T-cell (primary cell): Measurements from ENCODE around the gene VSX1. TPM values are rescaled to one million over a fixed set of nuclear protein-coding genes. Genes with fewer than 3 reads are reported as not detected.

Experiments
- ATAC-seq, 4 experiments: fragments of 200-7000 bp in 3 of 4; fragments of 150-1000 bp in 1 of 4; cut with Tn5 transposase; replicated peaks in 1 of 4; 1 replicate in 3 of 4; 2 replicates in 1 of 4; pipeline ENCODE4 v1.10.0; 2021; ENCODE audit warnings: moderate library complexity in 3 of 4, mild to moderate bottlenecking in 2 of 4, moderate number of reproducible peaks in 1 of 4
- CTCF ChIA-PET, 2 donors: fragments of 300-600 bp; sonication (Branson Sonifier 250); formaldehyde crosslinking; loops; one replicate each; lab custom pipeline; 2022; ENCODE audit warnings: antibody characterized with exemption in 2 of 2; lab: Charles Lee
- POLR2A ChIA-PET, 2 donors: fragments of 300-600 bp; sonication (Branson Sonifier 250); formaldehyde crosslinking; loops; one replicate each; lab custom pipeline; 2022; ENCODE audit warnings: antibody characterized with exemption in 2 of 2; lab: Charles Lee
- DNase-seq, 35 experiments: peaks; one replicate each; pipeline versions ENCODE4 v3.0.0 to v3.0.0-alpha.2; 2013 to 2023
- H3K27ac ChIP-seq: one replicate; pipeline ENCODE4 v1.5.1; 2013; ENCODE audit warnings: low read length
- H3K27me3 ChIP-seq, 2 experiments: replicated peaks in 1 of 2; 1 replicate in 1 of 2; 2 replicates in 1 of 2; pipeline versions ENCODE4 v1.6.1 to v1.7.0; 2013; ENCODE audit warnings: low read length in 1 of 2, mixed read lengths in 1 of 2; ENCODE audit not compliant: control insufficient read depth in 2 of 2, insufficient read depth in 2 of 2; ENCODE audit errors: extremely low read depth in 1 of 2
- H3K36me3 ChIP-seq, 2 donors: 1 replicate in 1 of 2; 2 replicates in 1 of 2; pipeline versions ENCODE4 v1.6.1 to v1.7.0; 2013; ENCODE audit warnings: low read length in 1 of 2; ENCODE audit not compliant: control insufficient read depth in 2 of 2, insufficient read depth in 1 of 2; ENCODE audit errors: extremely low read depth in 1 of 2
- H3K4me1 ChIP-seq, 2 experiments: 1 replicate in 1 of 2; 2 replicates in 1 of 2; pipeline versions ENCODE4 v1.6.1 to v1.7.0; 2013; ENCODE audit warnings: low read length in 2 of 2, mixed read lengths in 1 of 2; ENCODE audit not compliant: insufficient read depth in 2 of 2, control insufficient read depth in 1 of 2; ENCODE audit errors: extremely low read depth in 1 of 2
- H3K4me3 ChIP-seq, 2 donors: 1 replicate in 1 of 2; 2 replicates in 1 of 2; pipeline versions ENCODE4 v1.5.1 to v1.7.0; 2013; ENCODE audit warnings: mild to moderate bottlenecking in 2 of 2, low read length in 1 of 2, moderate library complexity in 1 of 2; ENCODE audit not compliant: control insufficient read depth in 1 of 2; ENCODE audit errors: extremely low read depth in 1 of 2
- H3K9me3 ChIP-seq: 2 replicates; pipeline ENCODE4 v1.7.0; 2013
- H3K27ac Mint-ChIP-seq, 2 donors: one replicate each; pipeline ENCODE4 v1.8.0; 2020 to 2021; ENCODE audit warnings: mild to moderate bottlenecking in 2 of 2, mixed read lengths in 2 of 2
- H3K27me3 Mint-ChIP-seq, 2 donors: one replicate each; pipeline ENCODE4 v1.8.0; 2021 to 2022; ENCODE audit warnings: mixed read lengths in 2 of 2
- H3K36me3 Mint-ChIP-seq: one replicate; pipeline ENCODE4 v1.8.0; 2021; ENCODE audit warnings: mixed read lengths
- H3K4me1 Mint-ChIP-seq, 3 donors: one replicate each; pipeline ENCODE4 v1.8.0; 2020 to 2022; ENCODE audit warnings: mixed read lengths in 3 of 3, mild to moderate bottlenecking in 1 of 3
- H3K4me3 Mint-ChIP-seq, 3 donors: one replicate each; pipeline ENCODE4 v1.8.0; 2020 to 2022; ENCODE audit warnings: mild to moderate bottlenecking in 3 of 3, mixed read lengths in 3 of 3, moderate library complexity in 3 of 3
- H3K9me3 Mint-ChIP-seq, 3 donors: one replicate each; pipeline ENCODE4 v1.8.0; 2020 to 2022; ENCODE audit warnings: mixed read lengths in 3 of 3
- WGBS: methylation state at CpG from one replicate; pipeline ENCODE4 v1.1.5; 2013; ENCODE audit warnings: missing lambda C conversion rate; ENCODE audit not compliant: insufficient coverage; 5-methylcytosine and 5-hydroxymethylcytosine counted together
- total RNA-seq, 35 experiments: library from RNA in 6 of 35; stranded (reverse) in 6 of 35; fragments of 120-200 nt in 1 of 35; gene quantifications; one replicate each; pipeline versions ENCODE4 v1.2.1 to v1.2.4 and lab custom pipeline; 2013 to 2026

VSX1 gene
- total RNA-seq, 5 donors from 2014 or later (not counting 1 experiment from before 2014, with no cell fraction given) = not detected

GRCh38 chr20:25045343-25045712 is 36.6 kb downstream of the VSX1 start:
- ATAC-seq (no peak), DNase-seq (no peak)
- CTCF ChIA-PET = interaction anchor here in 1 of 2 donors (0.6 kb wide), 2 partner anchors 221 to 583 kb away, joined by 3 read pairs; no protein-coding TSS in a partner anchor
- Mint-ChIP-seq H3K4me3 (no peak overlapping the region), H3K27ac (peak overlapping the region; percentile 27 to 69), H3K27me3 (no peaks in the 10 kb centered on the region), H3K36me3 (peaks cover 9% of the 10 kb centered on the region), H3K4me1 (peaks cover 37 to 60% (median 42%) of the 10 kb centered on the region in 3 donors), H3K9me3 (no peaks in the 10 kb centered on the region)
- peaks cover 20 to 40% of the 10 kb centered on the region in 2 experiments for H3K4me1 ChIP-seq
- POLR2A ChIA-PET = no interaction called here
- no peak overlapping the region for H3K4me3 ChIP-seq
- no peaks in the 10 kb centered on the region for H3K27me3 ChIP-seq
- peaks cover 10 to 36% of the 10 kb centered on the region in 2 donors for H3K36me3 ChIP-seq
- 82% methylated on average over 7 of the region's 9 CpGs for WGBS
- H3K27ac ChIP-seq = no peak overlapping the region
- H3K9me3 ChIP-seq = no peaks in the 10 kb centered on the region

GRCh38 chr20:25044660-25045342 is 37.1 kb downstream of the VSX1 start:
- peaks cover 10 to 33% of the 10 kb centered on the region in 2 donors for H3K36me3 ChIP-seq
- Mint-ChIP-seq H3K36me3 (peaks cover 9% of the 10 kb centered on the region), H3K27ac (peak overlapping the region; percentile 27 to 69), H3K9me3 (no peaks in the 10 kb centered on the region), H3K27me3 (no peaks in the 10 kb centered on the region), H3K4me3 (no peak overlapping the region), H3K4me1 (peaks cover 39 to 60% (median 42%) of the 10 kb centered on the region in 3 donors)
- POLR2A ChIA-PET = no interaction called here
- H3K27ac ChIP-seq = no peak overlapping the region
- no peak for ATAC-seq
- DNase-seq = no peak
- H3K4me3 ChIP-seq = no peak overlapping the region
- peaks cover 20 to 41% of the 10 kb centered on the region in 2 experiments for H3K4me1 ChIP-seq
- H3K9me3 ChIP-seq = no peaks in the 10 kb centered on the region
- WGBS = 96% methylated on average over 7 of the region's 14 CpGs
- CTCF ChIA-PET = interaction anchor here in 1 of 2 donors (0.6 kb wide), 2 partner anchors 222 to 584 kb away, joined by 3 read pairs; no protein-coding TSS in a partner anchor
- no peaks in the 10 kb centered on the region for H3K27me3 ChIP-seq

- no peaks in the 10 kb centered on the region for H3K9me3 Mint-ChIP-seq
- no CpG with 5 or more reads among the region's 5 CpGs for WGBS
- no peaks in the 10 kb centered on the region for H3K27me3 Mint-ChIP-seq
- H3K36me3 ChIP-seq = peaks cover 10 to 33% of the 10 kb centered on the region in 2 donors
- no peak overlapping the region for H3K4me3 ChIP-seq
- H3K27ac Mint-ChIP-seq = peak overlapping the region; percentile 93 to 96
- peaks cover 33 to 59% (median 42%) of the 10 kb centered on the region in 3 donors for H3K4me1 Mint-ChIP-seq
- DNase-seq (no peak), ATAC-seq (no peak)
- POLR2A ChIA-PET = no interaction called here
- peaks cover 9% of the 10 kb centered on the region for H3K36me3 Mint-ChIP-seq
- H3K4me1 ChIP-seq = peaks cover 20 to 47% of the 10 kb centered on the region in 2 experiments
- H3K27ac ChIP-seq = no peak overlapping the region
- no peaks in the 10 kb centered on the region for H3K9me3 ChIP-seq
- peak overlapping the region in 1 of 3 donors; percentile 75 for H3K4me3 Mint-ChIP-seq
- CTCF ChIA-PET = no interaction called here
- no peaks in the 10 kb centered on the region for H3K27me3 ChIP-seq
These were observed 37.7 kb downstream of the VSX1 start for GRCh38 chr20:25044261-25044560.

GRCh38 chr20:25043499-25044260 is 38.3 kb downstream of the VSX1 start:
- 97% methylated on average over 6 of the region's 9 CpGs for WGBS
- DNase-seq (no peak), ATAC-seq (no peak)
- H3K4me1 Mint-ChIP-seq = peaks cover 31 to 57% (median 43%) of the 10 kb centered on the region in 3 donors
- Histone ChIP-seq H3K9me3 (no peaks in the 10 kb centered on the region), H3K4me1 (peaks cover 20 to 52% of the 10 kb centered on the region in 2 experiments), H3K36me3 (peaks cover 10 to 33% of the 10 kb centered on the region in 2 donors), H3K4me3 (no peak overlapping the region), H3K27ac (peak overlapping the region; percentile 90), H3K27me3 (no peaks in the 10 kb centered on the region)
- no peaks in the 10 kb centered on the region for H3K27me3 Mint-ChIP-seq
- CTCF ChIA-PET = no interaction called here
- peaks cover 9% of the 10 kb centered on the region for H3K36me3 Mint-ChIP-seq
- H3K4me3 Mint-ChIP-seq = peak overlapping the region in 1 of 3 donors; percentile 75
- POLR2A ChIA-PET = no interaction called here
- no peaks in the 10 kb centered on the region for H3K9me3 Mint-ChIP-seq
- peak overlapping the region; percentile 93 to 96 for H3K27ac Mint-ChIP-seq

GRCh38 chr20:25042531-25043498 is 39.1 kb downstream of the VSX1 start:
- Histone ChIP-seq H3K27me3 (no peaks in the 10 kb centered on the region), H3K4me3 (no peak overlapping the region), H3K36me3 (peaks cover 10 to 33% of the 10 kb centered on the region in 2 donors), H3K9me3 (no peaks in the 10 kb centered on the region), H3K4me1 (peaks cover 24 to 58% of the 10 kb centered on the region in 2 experiments), H3K27ac (peak overlapping the region; percentile 90)
- ATAC-seq = peak; percentile 73 to 88 (median 85)
- CTCF ChIA-PET = no interaction called here
- peak; percentile 30 to 80 (median 50) for DNase-seq
- Mint-ChIP-seq H3K9me3 (no peaks in the 10 kb centered on the region), H3K4me1 (peaks cover 39 to 59% (median 51%) of the 10 kb centered on the region in 3 donors), H3K27ac (peak overlapping the region; percentile 93 to 96), H3K4me3 (peak overlapping the region; percentile 3 to 75 (median 31)), H3K36me3 (peaks cover 6% of the 10 kb centered on the region), H3K27me3 (no peaks in the 10 kb centered on the region)
- POLR2A ChIA-PET = no interaction called here
- WGBS = 37% methylated on average over 9 of the region's 14 CpGs
